ENCODE data around the gene CTTN. TPM values are rescaled to one million over a fixed set of nuclear protein-coding genes. Genes with fewer than 3 reads are reported as not detected.

Gene CTTN
- total RNA-seq, 1 experiment from 2014 or later = 503 TPM

- POLR2A ChIA-PET = interaction anchor here (0.6 kb wide), 1 partner anchor 76 kb away, joined by 7 read pairs; no protein-coding TSS in a partner anchor
- ATAC-seq (no peak), DNase-seq (ENCODE audit: low read depth, low spot score) (no peak)
- no peak overlapping the region for H3K27ac ChIP-seq (ENCODE audit: low read length)
- TF ChIP-seq SIN3A (IDR thresholded peaks at IDR 0.05; ENCODE audit: borderline replicate concordance, insufficient read depth, low read depth, low read length) (no peak), POLR2AphosphoS5 (IDR thresholded peaks at IDR 0.05; ENCODE audit: low read depth, low read length) (no peak), TCF7L2 (IDR thresholded peaks at IDR 0.05; ENCODE audit: low read depth, low read length) (no peak), CTCF (IDR thresholded peaks at IDR 0.05) (no peak)
- TF ChIP-seq, protein P1, sequence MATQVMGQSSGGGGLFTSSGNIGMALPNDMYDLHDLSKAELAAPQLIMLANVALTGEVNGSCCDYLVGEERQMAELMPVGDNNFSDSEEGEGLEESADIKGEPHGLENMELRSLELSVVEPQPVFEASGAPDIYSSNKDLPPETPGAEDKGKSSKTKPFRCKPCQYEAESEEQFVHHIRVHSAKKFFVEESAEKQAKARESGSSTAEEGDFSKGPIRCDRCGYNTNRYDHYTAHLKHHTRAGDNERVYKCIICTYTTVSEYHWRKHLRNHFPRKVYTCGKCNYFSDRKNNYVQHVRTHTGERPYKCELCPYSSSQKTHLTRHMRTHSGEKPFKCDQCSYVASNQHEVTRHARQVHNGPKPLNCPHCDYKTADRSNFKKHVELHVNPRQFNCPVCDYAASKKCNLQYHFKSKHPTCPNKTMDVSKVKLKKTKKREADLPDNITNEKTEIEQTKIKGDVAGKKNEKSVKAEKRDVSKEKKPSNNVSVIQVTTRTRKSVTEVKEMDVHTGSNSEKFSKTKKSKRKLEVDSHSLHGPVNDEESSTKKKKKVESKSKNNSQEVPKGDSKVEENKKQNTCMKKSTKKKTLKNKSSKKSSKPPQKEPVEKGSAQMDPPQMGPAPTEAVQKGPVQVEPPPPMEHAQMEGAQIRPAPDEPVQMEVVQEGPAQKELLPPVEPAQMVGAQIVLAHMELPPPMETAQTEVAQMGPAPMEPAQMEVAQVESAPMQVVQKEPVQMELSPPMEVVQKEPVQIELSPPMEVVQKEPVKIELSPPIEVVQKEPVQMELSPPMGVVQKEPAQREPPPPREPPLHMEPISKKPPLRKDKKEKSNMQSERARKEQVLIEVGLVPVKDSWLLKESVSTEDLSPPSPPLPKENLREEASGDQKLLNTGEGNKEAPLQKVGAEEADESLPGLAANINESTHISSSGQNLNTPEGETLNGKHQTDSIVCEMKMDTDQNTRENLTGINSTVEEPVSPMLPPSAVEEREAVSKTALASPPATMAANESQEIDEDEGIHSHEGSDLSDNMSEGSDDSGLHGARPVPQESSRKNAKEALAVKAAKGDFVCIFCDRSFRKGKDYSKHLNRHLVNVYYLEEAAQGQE (IDR thresholded peaks at IDR 0.05; ENCODE audit: insufficient read depth in 1 of 2, low read depth in 2 of 2, low read length in 1 of 2) = no peak
- in situ Hi-C loops (cut with HindIII; ENCODE audit: low pct_unique_long_range_greater_than_20kb, low sequenced_read_pairs) = no loop called here
- no peaks in the 10 kb centered on the region for H3K4me1 ChIP-seq (ENCODE audit: control insufficient read depth, insufficient read depth, low read length)
- intact Hi-C loops (cut with micrococcal nuclease; ENCODE audit: unreplicated experiment) = no loop called here
- CTCF ChIA-PET = no interaction called here
- H3K9me3 ChIP-seq (ENCODE audit: control insufficient read depth, insufficient read depth, low read depth, low read length) = no peaks in the 10 kb centered on the region
- no peaks in the 10 kb centered on the region for H3K27me3 ChIP-seq (ENCODE audit: control insufficient read depth, insufficient read depth, low read length)
- no TSS peak for BruUV-seq (replicated peaks)
- H3K4me3 ChIP-seq (ENCODE audit: low read depth in 2 of 2, low read length in 2 of 2) = no peak overlapping the region
- H3K36me3 ChIP-seq (ENCODE audit: control insufficient read depth, insufficient read depth, low read length) = peaks cover 11% of the 10 kb centered on the region; the same call in 1 of the 2 replicates
Observed at GRCh38 chr11:70436501-70436860, 38.2 kb downstream of the CTTN start.

- no peak overlapping the region for H3K27ac ChIP-seq (ENCODE audit: low read length)
- POLR2A ChIA-PET = no interaction called here
- intact Hi-C loops (cut with micrococcal nuclease; ENCODE audit: unreplicated experiment) = no loop called here
- no TSS peak for BruUV-seq (replicated peaks)
- H3K4me1 ChIP-seq (ENCODE audit: control insufficient read depth, insufficient read depth, low read length) = no peaks in the 10 kb centered on the region
- in situ Hi-C loops (cut with HindIII; ENCODE audit: low pct_unique_long_range_greater_than_20kb, low sequenced_read_pairs) = no loop called here
- H3K9me3 ChIP-seq (ENCODE audit: control insufficient read depth, insufficient read depth, low read depth, low read length) = no peaks in the 10 kb centered on the region
- DNase-seq (ENCODE audit: low read depth, low spot score) (no peak), ATAC-seq (0 out of 2 replicates have a peak, but pooled peaks have one; percentile 18)
- peaks cover 8% of the 10 kb centered on the region; the same call in 1 of the 2 replicates for H3K36me3 ChIP-seq (ENCODE audit: control insufficient read depth, insufficient read depth, low read length)
- TF ChIP-seq, protein P1 (IDR thresholded peaks at IDR 0.05; ENCODE audit: insufficient read depth in 1 of 2, low read depth in 2 of 2, low read length in 1 of 2) = no peak
- TF ChIP-seq POLR2AphosphoS5 (IDR thresholded peaks at IDR 0.05; ENCODE audit: low read depth, low read length) = peak; percentile 37
- no peak for TF ChIP-seq SIN3A (IDR thresholded peaks at IDR 0.05; ENCODE audit: borderline replicate concordance, insufficient read depth, low read depth, low read length)
- TF ChIP-seq TCF7L2 (IDR thresholded peaks at IDR 0.05; ENCODE audit: low read depth, low read length) = no peak
- CTCF ChIA-PET = no interaction called here
- no peak overlapping the region for H3K4me3 ChIP-seq (ENCODE audit: low read depth in 2 of 2, low read length in 2 of 2)
- H3K27me3 ChIP-seq (ENCODE audit: control insufficient read depth, insufficient read depth, low read length) = no peaks in the 10 kb centered on the region
Observed at GRCh38 chr11:70437111-70437784, 38.9 kb downstream of the CTTN start.

Measured in Panc1 (cell line).